ENCODE results near the gene EPGN.

Gene EPGN

GRCh38 chr4:74318276-74318675 is 10.0 kb downstream of the EPGN start:
- no peak overlapping the region for H3K9ac ChIP-seq
- H3K36me3 ChIP-seq, result no peaks in the 10 kb centered on the region
- H4K20me1 ChIP-seq, result no peaks in the 10 kb centered on the region
- H3K4me2 ChIP-seq, result no peak overlapping the region
- H3K27me3 ChIP-seq, result no peaks in the 10 kb centered on the region
- no peaks in the 10 kb centered on the region for H3K4me1 ChIP-seq
- H3K9me3 ChIP-seq, result no peaks in the 10 kb centered on the region
- TF ChIP-seq Cebpa-rat (IDR thresholded peaks at IDR 0.05), result no peak
- H3K4me3 ChIP-seq, result no peak overlapping the region
- H3K27ac ChIP-seq, result no peak overlapping the region

GRCh38 chr4:74319470-74319869 is 11.2 kb downstream of the EPGN start:
- TF ChIP-seq Cebpa-rat (IDR thresholded peaks at IDR 0.05), result no peak
- H3K4me1 ChIP-seq, result no peaks in the 10 kb centered on the region
- no peaks in the 10 kb centered on the region for H3K36me3 ChIP-seq
- H3K9ac ChIP-seq, result no peak overlapping the region
- no peak overlapping the region for H3K4me3 ChIP-seq
- H3K9me3 ChIP-seq, result no peaks in the 10 kb centered on the region
- no peak overlapping the region for H3K27ac ChIP-seq
- no peaks in the 10 kb centered on the region for H3K27me3 ChIP-seq
- H4K20me1 ChIP-seq, result no peaks in the 10 kb centered on the region
- no peak overlapping the region for H3K4me2 ChIP-seq

DNA sequence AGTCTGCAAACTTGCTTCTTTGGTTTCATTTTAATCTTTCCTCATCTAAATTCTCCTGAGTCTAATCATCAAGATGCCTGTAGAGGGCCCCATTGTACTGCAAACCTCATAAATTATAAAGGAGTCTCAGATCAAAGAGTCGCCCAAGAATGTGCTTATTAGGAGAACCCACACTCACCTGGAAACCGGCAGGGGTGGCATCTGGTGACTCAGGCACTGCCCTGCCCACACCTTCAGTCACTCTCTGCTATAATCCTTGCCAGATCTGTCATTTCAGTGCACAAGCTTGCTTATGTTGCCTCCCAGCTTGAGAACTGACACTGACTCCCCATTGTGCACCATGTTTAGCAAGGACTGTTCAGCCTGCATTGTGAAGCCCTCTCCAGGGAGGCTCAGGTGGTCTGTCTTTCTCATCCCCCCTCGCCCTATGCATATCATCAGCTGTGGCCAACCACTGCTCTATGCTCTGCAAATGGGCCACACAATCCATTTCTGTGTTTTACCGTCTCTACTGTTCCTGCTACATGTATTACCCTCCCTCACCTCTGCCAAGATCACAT is 12.4 kb downstream of the EPGN start:
- no peaks in the 10 kb centered on the region for H4K20me1 ChIP-seq
- no peaks in the 10 kb centered on the region for H3K36me3 ChIP-seq
- no peak overlapping the region for H3K4me3 ChIP-seq
- no peak overlapping the region for H3K9ac ChIP-seq
- no peaks in the 10 kb centered on the region for H3K4me1 ChIP-seq
- no peaks in the 10 kb centered on the region for H3K27me3 ChIP-seq
- H3K27ac ChIP-seq, result no peak overlapping the region
- no peaks in the 10 kb centered on the region for H3K9me3 ChIP-seq
- H3K4me2 ChIP-seq, result no peak overlapping the region
- no peak for TF ChIP-seq Cebpa-rat (IDR thresholded peaks at IDR 0.05)

DNA sequence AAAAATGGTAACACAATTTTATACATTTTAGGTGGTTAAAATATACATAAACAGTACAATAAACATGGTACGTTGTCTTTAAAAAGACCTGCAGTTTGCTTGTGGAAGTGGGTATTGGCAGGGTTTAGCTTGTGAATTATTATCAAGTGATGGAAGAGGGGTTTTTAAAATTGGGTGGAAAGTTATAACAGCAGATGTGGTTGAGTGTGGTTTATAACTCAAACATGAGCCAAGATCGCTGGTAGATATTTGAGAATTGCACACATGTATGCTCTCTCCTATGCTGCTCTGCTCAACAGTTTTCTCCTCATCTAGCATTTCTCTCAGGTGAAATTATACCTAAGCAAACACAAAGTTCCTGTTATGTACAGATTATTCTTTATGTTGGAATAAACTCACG is 14.0 kb downstream of the EPGN start:
- no peaks in the 10 kb centered on the region for H3K27me3 ChIP-seq
- H3K4me3 ChIP-seq, result no peak overlapping the region
- no peaks in the 10 kb centered on the region for H3K4me1 ChIP-seq
- no peak overlapping the region for H3K9ac ChIP-seq
- no peaks in the 10 kb centered on the region for H3K36me3 ChIP-seq
- H3K27ac ChIP-seq, result no peak overlapping the region
- no peaks in the 10 kb centered on the region for H3K9me3 ChIP-seq
- H3K4me2 ChIP-seq, result no peak overlapping the region
- no peak for TF ChIP-seq Cebpa-rat (IDR thresholded peaks at IDR 0.05)
- no peaks in the 10 kb centered on the region for H4K20me1 ChIP-seq

DNA sequence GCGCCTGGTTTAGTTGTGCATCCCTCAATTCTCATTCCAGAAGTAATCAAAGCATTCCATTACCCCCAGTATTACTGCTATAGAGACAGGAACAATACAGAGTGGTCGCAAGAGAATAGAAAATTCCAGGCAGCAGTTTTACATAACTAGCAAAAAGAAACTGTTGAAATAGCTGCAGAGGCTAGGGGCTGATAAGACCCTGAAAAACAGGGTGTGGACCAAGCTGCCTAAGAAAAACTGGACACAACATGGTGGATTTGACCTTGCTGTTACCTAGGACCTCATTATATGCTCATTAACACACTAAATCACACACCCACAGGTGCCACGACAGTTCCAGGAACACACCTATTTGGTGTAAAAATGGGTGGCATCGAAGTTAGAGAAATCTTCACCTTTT is 15.4 kb downstream of the EPGN start:
- Histone ChIP-seq H3K9me3 (no peaks in the 10 kb centered on the region), H3K4me3 (no peak overlapping the region), H3K9ac (no peak overlapping the region), H3K27me3 (no peaks in the 10 kb centered on the region), H3K4me1 (no peaks in the 10 kb centered on the region), H3K27ac (no peak overlapping the region), H4K20me1 (no peaks in the 10 kb centered on the region), H3K36me3 (no peaks in the 10 kb centered on the region), H3K4me2 (no peak overlapping the region)
- TF ChIP-seq Cebpa-rat (IDR thresholded peaks at IDR 0.05), result no peak

GRCh38 chr4:74324262-74324661 is 16.0 kb downstream of the EPGN start:
- Histone ChIP-seq H4K20me1 (no peaks in the 10 kb centered on the region), H3K4me3 (no peak overlapping the region), H3K36me3 (no peaks in the 10 kb centered on the region), H3K9me3 (no peaks in the 10 kb centered on the region), H3K27ac (no peak overlapping the region), H3K4me2 (no peak overlapping the region), H3K4me1 (no peaks in the 10 kb centered on the region), H3K27me3 (no peaks in the 10 kb centered on the region), H3K9ac (no peak overlapping the region)
- TF ChIP-seq Cebpa-rat (IDR thresholded peaks at IDR 0.05), result no peak

DNA sequence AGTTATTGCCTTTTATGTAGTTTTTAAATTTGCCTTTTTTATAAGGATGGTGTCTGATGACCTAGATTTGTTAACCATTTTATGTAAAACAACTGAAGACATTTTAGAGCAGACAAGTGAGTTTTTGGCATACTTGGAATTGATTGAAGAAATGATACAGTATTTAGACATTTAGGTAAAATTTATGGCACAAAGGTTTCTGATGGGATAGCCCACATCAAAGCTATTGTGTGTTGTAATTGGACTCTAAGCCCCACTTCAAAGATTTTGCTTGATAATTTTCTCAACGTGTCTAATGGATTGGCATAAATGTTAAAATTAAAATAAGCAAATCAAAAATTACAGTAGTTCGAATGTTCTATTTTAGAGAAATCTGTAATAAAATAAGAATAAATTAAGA is 17.6 kb downstream of the EPGN start:
- Histone ChIP-seq H3K4me2 (no peak overlapping the region), H3K27me3 (no peaks in the 10 kb centered on the region), H3K4me1 (no peaks in the 10 kb centered on the region), H3K36me3 (no peaks in the 10 kb centered on the region), H3K27ac (no peak overlapping the region), H3K9me3 (no peaks in the 10 kb centered on the region), H3K9ac (no peak overlapping the region), H3K4me3 (no peak overlapping the region), H4K20me1 (no peaks in the 10 kb centered on the region)
- no peak for TF ChIP-seq Cebpa-rat (IDR thresholded peaks at IDR 0.05)

DNA sequence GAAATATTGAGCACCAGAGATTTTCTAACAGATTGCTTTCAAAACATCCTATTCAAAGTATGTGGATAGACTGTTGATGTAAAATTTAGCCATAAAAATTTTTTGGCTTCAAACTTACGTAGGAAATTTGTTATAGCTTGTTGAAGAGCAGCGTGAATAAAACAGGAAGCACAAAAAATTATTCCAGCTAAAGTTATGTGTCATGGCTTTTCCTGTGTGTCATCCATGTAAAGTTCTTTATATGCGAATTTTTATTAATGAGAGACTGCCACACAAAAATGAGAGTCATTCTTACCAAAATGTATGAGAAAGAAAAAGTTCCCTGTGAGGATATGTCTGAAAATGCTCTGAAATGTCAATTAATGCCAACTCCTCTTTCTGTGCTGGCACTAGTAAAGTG is 19.5 kb downstream of the EPGN start:
- H3K27me3 ChIP-seq, result no peaks in the 10 kb centered on the region
- TF ChIP-seq Cebpa-rat (IDR thresholded peaks at IDR 0.05), result no peak
- no peak overlapping the region for H3K4me2 ChIP-seq
- no peak overlapping the region for H3K9ac ChIP-seq
- no peak overlapping the region for H3K27ac ChIP-seq
- no peaks in the 10 kb centered on the region for H3K4me1 ChIP-seq
- no peaks in the 10 kb centered on the region for H4K20me1 ChIP-seq
- no peak overlapping the region for H3K4me3 ChIP-seq
- H3K36me3 ChIP-seq, result no peaks in the 10 kb centered on the region
- no peaks in the 10 kb centered on the region for H3K9me3 ChIP-seq

- H3K27ac ChIP-seq, result no peak overlapping the region
- no peak for TF ChIP-seq Cebpa-rat (IDR thresholded peaks at IDR 0.05)
- H3K4me1 ChIP-seq, result no peaks in the 10 kb centered on the region
Observed at GRCh38 chr4:74328501-74328900, 20.2 kb downstream of the EPGN start.

GRCh38 chr4:74329307-74329706 is 21.0 kb downstream of the EPGN start:
- H3K4me3 ChIP-seq, result no peak overlapping the region
- no peaks in the 10 kb centered on the region for H4K20me1 ChIP-seq
- TF ChIP-seq Cebpa-rat (IDR thresholded peaks at IDR 0.05), result no peak
- no peak overlapping the region for H3K9ac ChIP-seq
- H3K4me2 ChIP-seq, result no peak overlapping the region
- H3K9me3 ChIP-seq, result peaks cover 5% of the 10 kb centered on the region
- no peak overlapping the region for H3K27ac ChIP-seq
- no peaks in the 10 kb centered on the region for H3K27me3 ChIP-seq
- no peaks in the 10 kb centered on the region for H3K36me3 ChIP-seq
- H3K4me1 ChIP-seq, result no peaks in the 10 kb centered on the region

More at GRCh38 chr4:74328501-74328900, 20.2 kb downstream of the EPGN start:
- Histone ChIP-seq H3K36me3 (no peaks in the 10 kb centered on the region), H3K9ac (no peak overlapping the region), H3K9me3 (no peaks in the 10 kb centered on the region), H3K27me3 (no peaks in the 10 kb centered on the region), H4K20me1 (no peaks in the 10 kb centered on the region), H3K4me3 (no peak overlapping the region), H3K4me2 (no peak overlapping the region)

DNA sequence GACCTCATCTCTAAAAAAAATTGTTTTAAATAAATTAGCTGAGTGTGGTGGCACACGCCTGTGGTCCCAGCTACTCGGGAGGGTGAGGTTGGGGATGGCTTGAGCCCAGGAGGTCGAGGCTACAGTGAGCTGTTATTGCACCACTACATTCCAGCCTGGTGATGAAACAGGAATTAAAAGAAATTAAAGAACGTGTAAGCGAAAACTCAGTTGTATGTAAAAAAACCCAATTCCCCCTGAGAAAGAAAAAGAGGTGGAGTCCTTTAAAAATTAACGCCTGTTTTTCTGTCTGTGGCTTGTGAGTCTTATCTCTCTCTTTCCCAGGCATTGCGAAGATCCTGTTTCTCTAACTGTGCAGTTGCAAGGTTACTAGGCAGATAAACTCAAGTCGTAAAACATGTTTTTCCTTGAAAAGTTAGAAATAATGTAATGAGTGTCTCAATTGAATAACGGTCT is 22.1 kb downstream of the EPGN start:
- Histone ChIP-seq H3K4me2 (no peak overlapping the region), H3K27me3 (no peaks in the 10 kb centered on the region), H3K36me3 (no peaks in the 10 kb centered on the region), H3K9ac (no peak overlapping the region), H4K20me1 (no peaks in the 10 kb centered on the region), H3K4me3 (no peak overlapping the region), H3K27ac (no peak overlapping the region), H3K4me1 (peaks cover 1% of the 10 kb centered on the region; the same call in 1 of the 2 replicates), H3K9me3 (peaks cover 12% of the 10 kb centered on the region)
- TF ChIP-seq Cebpa-rat (IDR thresholded peaks at IDR 0.05), result no peak

Measured in BLaER1 (cell line).